ENCODE results near the gene PRDM15.
A peak's percentile ranks its signal among the peaks of the same experiment; 100 is the strongest.

GRCh38 chr21:41878831-41879189 is 334 bp downstream of the PRDM15 start:
- TF ChIP-seq CTCF (IDR thresholded peaks at IDR 0.05), result no peak
- TF ChIP-seq POLR2A (IDR thresholded peaks at IDR 0.05), result no peak
- peak in 1 of 2 donors; percentile 20 for TF ChIP-seq EP300 (IDR thresholded peaks at IDR 0.05)

All from tibial nerve (tissue), 4 donors.